B cell (primary cell): ENCODE measurements around the gene ICAM1. TPM values are rescaled to one million over a fixed set of nuclear protein-coding genes. Genes with fewer than 3 reads are reported as not detected.

Source experiments
- ATAC-seq: fragments of 200-7000 bp; cut with Tn5 transposase; one replicate; pipeline ENCODE4 v1.10.0; 2021; ENCODE audit warnings: low read depth, mild to moderate bottlenecking, moderate number of reproducible peaks, moderate library complexity
- CTCF ChIA-PET: fragments of 350-600 bp; sonication (Branson Sonifier 250); formaldehyde crosslinking; loops from one replicate; lab custom pipeline; 2021; ENCODE audit warnings: antibody characterized with exemption, inconsistent platforms; lab: Charles Lee
- POLR2A ChIA-PET: fragments of 350-600 bp; sonication (Branson Sonifier 250); formaldehyde crosslinking; loops from one replicate; lab custom pipeline; 2021; ENCODE audit warnings: antibody characterized with exemption; lab: Charles Lee
- DNase-seq: peaks from one replicate; pipeline ENCODE4 v3.0.0; 2013
- H2AFZ ChIP-seq: 2 replicates; pipeline ENCODE4 v1.6.1; 2012; ENCODE audit warnings: mild to moderate bottlenecking, low read depth, low read length; ENCODE audit not compliant: insufficient read depth, poor library complexity, severe bottlenecking
- H3K27ac ChIP-seq, 2 donors: 1 replicate in 1 of 2; 2 replicates in 1 of 2; pipeline ENCODE4 v1.5.1; 2012 to 2013; ENCODE audit warnings: low read length in 2 of 2, mild to moderate bottlenecking in 2 of 2, moderate library complexity in 1 of 2
- H3K27me3 ChIP-seq, 4 experiments: fragments of 200-600 bp in 1 of 4; sonication (generic) in 1 of 4; replicated peaks in 1 of 4; 1 replicate in 2 of 4; 2 replicates in 2 of 4; pipeline versions ENCODE4 v1.6.1 to v1.7.0; 2013 to 2016; ENCODE audit warnings: low read length in 3 of 4, mild to moderate bottlenecking in 2 of 4, mixed read lengths in 1 of 4, moderate library complexity in 1 of 4; ENCODE audit not compliant: insufficient read depth in 4 of 4, control insufficient read depth in 3 of 4; ENCODE audit errors: control extremely low read depth in 1 of 4
- H3K36me3 ChIP-seq, 2 experiments: replicated peaks in 1 of 2; 1 replicate in 1 of 2; 2 replicates in 1 of 2; pipeline versions ENCODE4 v1.6.1 to v1.7.1; 2013; ENCODE audit warnings: low read length in 1 of 2; ENCODE audit not compliant: insufficient read depth in 2 of 2, control insufficient read depth in 1 of 2; ENCODE audit errors: control extremely low read depth in 1 of 2, extremely low read depth in 1 of 2
- H3K4me1 ChIP-seq, 2 donors: fragments of 200-600 bp in 1 of 2; sonication (generic) in 1 of 2; 1 replicate in 1 of 2; 2 replicates in 1 of 2; pipeline versions ENCODE4 v1.5.1 to v1.6.1; 2013 to 2017; ENCODE audit warnings: low read length in 2 of 2; ENCODE audit not compliant: control insufficient read depth in 2 of 2, insufficient read depth in 2 of 2
- H3K4me2 ChIP-seq: replicated peaks from 2 replicates; pipeline ENCODE3; 2012; ENCODE audit warnings: mild to moderate bottlenecking, low read depth, low read length; ENCODE audit not compliant: poor library complexity, severe bottlenecking
- H3K4me3 ChIP-seq, 5 experiments: fragments of 200-600 bp in 1 of 5; sonication (generic) in 1 of 5; 1 replicate in 3 of 5; 2 replicates in 2 of 5; pipeline versions ENCODE4 v1.5.1 to v1.7.0; 2011 to 2016; ENCODE audit warnings: low read length in 4 of 5, mild to moderate bottlenecking in 4 of 5, low read depth in 2 of 5, control low read depth in 1 of 5, moderate library complexity in 1 of 5; ENCODE audit not compliant: insufficient read depth in 1 of 5; ENCODE audit errors: control extremely low read depth in 1 of 5, extremely low read depth in 1 of 5
- H3K79me2 ChIP-seq: fragments of 200-600 bp; sonication (generic); one replicate; pipeline ENCODE4 v1.6.0; 2016; ENCODE audit warnings: low read length; ENCODE audit not compliant: control insufficient read depth, insufficient read depth
- H3K9ac ChIP-seq: fragments of 200-600 bp; sonication (generic); 2 replicates; pipeline ENCODE4 v1.6.1; 2017; ENCODE audit warnings: mild to moderate bottlenecking, low read length, moderate library complexity
- H3K9me3 ChIP-seq, 3 donors: one replicate each; pipeline versions ENCODE4 v1.6.1 to v1.7.1; 2013; ENCODE audit warnings: low read length in 2 of 3; ENCODE audit not compliant: control insufficient read depth in 2 of 3, insufficient read depth in 1 of 3; ENCODE audit errors: control extremely low read depth in 1 of 3
- H4K20me1 ChIP-seq: 2 replicates; pipeline ENCODE4 v1.6.0; 2012; ENCODE audit warnings: mild to moderate bottlenecking, low read length; ENCODE audit not compliant: insufficient read depth, control insufficient read depth, poor library complexity, severe bottlenecking
- H3K27ac Mint-ChIP-seq: one replicate; pipeline ENCODE4 v1.8.0; 2021; ENCODE audit warnings: mixed read lengths
- H3K27me3 Mint-ChIP-seq: one replicate; pipeline ENCODE4 v1.8.0; 2021; ENCODE audit warnings: mixed read lengths
- H3K4me1 Mint-ChIP-seq: one replicate; pipeline ENCODE4 v1.8.0; 2021; ENCODE audit warnings: mixed read lengths
- H3K4me3 Mint-ChIP-seq: one replicate; pipeline ENCODE4 v1.8.0; 2021; ENCODE audit warnings: mixed read lengths
- H3K9me3 Mint-ChIP-seq: one replicate; pipeline ENCODE4 v1.8.0; 2022; ENCODE audit warnings: mixed read lengths; ENCODE audit not compliant: insufficient read depth
- EZH2 ChIP-seq: IDR thresholded peaks from 2 replicates; pipeline ENCODE4 v1.6.1; 2012; ENCODE audit warnings: borderline replicate concordance, low read depth, mild to moderate bottlenecking, moderate library complexity, low read length; ENCODE audit not compliant: insufficient read depth, poor library complexity, severe bottlenecking
- WGBS: methylation state at CpG from one replicate; pipeline ENCODE4 v1.1.5; 2013; ENCODE audit warnings: missing lambda C conversion rate; ENCODE audit not compliant: insufficient coverage; 5-methylcytosine and 5-hydroxymethylcytosine counted together
- intact Hi-C: fragments of 100-400 bp; cut with micrococcal nuclease; formaldehyde crosslinking; loops from one replicate; pipeline ENCODE4 v1.10.0; 2022
- polyA plus RNA-seq: library from polyadenylated mRNA; depleted of rRNA; stranded (reverse); fragments of >200 nt; gene quantifications from 2 replicates; pipeline ENCODE4 v1.2.3, GENCODE V29; 2012
- total RNA-seq, 2 donors: library from RNA; stranded (reverse); fragments of 120-200 nt in 1 of 2; gene quantifications; 1 replicate in 1 of 2; 2 replicates in 1 of 2; pipeline versions ENCODE4 v1.2.3 to v1.2.4, GENCODE V29; 2013 to 2022
- TF ChIP-seq, protein P1 (sequence below): fragments of 200-600 bp; IDR thresholded peaks from one replicate; pipeline ENCODE4 v1.8.0; 2022; ENCODE audit warnings: antibody characterized with exemption, mild to moderate bottlenecking

The ICAM1 gene
- total and polyA plus RNA-seq, 2 donors (not counting 1 experiment from before 2014, with no cell fraction given) = 7.3 to 11.9 TPM

DNA sequence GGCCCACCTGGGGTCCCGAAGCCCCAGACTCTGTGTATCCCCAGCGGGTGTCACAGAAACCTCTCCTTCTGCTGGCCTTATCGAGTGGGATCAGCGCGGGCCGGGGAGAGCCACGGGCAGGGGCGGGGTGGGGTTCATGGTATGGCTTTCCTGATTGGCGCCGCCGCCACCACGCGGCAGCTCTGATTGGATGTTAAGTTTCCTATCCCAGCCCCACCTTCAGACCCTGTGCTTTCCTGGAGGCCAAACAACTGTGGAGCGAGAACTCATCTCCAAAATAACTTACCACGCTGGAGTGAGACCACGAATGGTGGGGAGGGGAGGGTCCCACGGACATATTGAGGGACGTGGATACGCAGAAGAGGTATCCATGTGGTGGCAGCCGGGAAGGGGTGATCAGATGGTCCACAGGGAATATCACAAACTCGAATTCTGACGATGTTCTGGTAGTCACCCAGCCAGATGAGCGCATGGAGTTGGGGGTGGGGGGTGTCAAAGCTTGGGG lies 17.8 kb downstream of the ICAM1 start:
- peaks cover 34% of the 10 kb centered on the region for H3K27me3 Mint-ChIP-seq
- H3K4me3 ChIP-seq = peak overlapping the region in 4 of 5 experiments; percentile 22 to 63 (median 46)

More for the DNA sequence above, 17.8 kb downstream of the ICAM1 start:
- Mint-ChIP-seq H3K4me3 (peak overlapping the region; percentile 87), H3K27ac (no peak overlapping the region), H3K9me3 (no peaks in the 10 kb centered on the region), H3K4me1 (peaks cover 71% of the 10 kb centered on the region)
- Histone ChIP-seq H2AFZ (peak overlapping the region; percentile 61), H3K4me1 (peaks cover 78% of the 10 kb centered on the region in 2 donors), H3K79me2 (no peaks in the 10 kb centered on the region), H3K27me3 (peaks cover 0 to 69% (median 49%) of the 10 kb centered on the region in 4 experiments), H3K36me3 (peaks cover 2 to 25% of the 10 kb centered on the region in 2 experiments), H3K27ac (no peak overlapping the region), H3K4me2 (peak overlapping the region; percentile 96), H4K20me1 (peaks cover 29% of the 10 kb centered on the region), H3K9ac (peak overlapping the region; percentile 64), H3K9me3 (peaks cover 0 to 53% (median 0%) of the 10 kb centered on the region in 3 donors)
- ATAC-seq (no peak), DNase-seq (no peak)
- ChIA-PET CTCF (interaction anchor here (0.6 to 8.5 kb wide), 8 partner anchors 9 to 129 kb away, joined by 3 to 116 read pairs (median 4); partner anchors contain the start of genes ICAM1 and RAVER1), POLR2A (interaction anchor here (0.5 to 5.4 kb wide), 4 partner anchors 18 to 58 kb away, joined by 3 to 27 read pairs (median 3); partner anchors contain the start of gene ICAM1)
- intact Hi-C loops = no loop called here
- no peak for TF ChIP-seq EZH2
- TF ChIP-seq, protein P1, sequence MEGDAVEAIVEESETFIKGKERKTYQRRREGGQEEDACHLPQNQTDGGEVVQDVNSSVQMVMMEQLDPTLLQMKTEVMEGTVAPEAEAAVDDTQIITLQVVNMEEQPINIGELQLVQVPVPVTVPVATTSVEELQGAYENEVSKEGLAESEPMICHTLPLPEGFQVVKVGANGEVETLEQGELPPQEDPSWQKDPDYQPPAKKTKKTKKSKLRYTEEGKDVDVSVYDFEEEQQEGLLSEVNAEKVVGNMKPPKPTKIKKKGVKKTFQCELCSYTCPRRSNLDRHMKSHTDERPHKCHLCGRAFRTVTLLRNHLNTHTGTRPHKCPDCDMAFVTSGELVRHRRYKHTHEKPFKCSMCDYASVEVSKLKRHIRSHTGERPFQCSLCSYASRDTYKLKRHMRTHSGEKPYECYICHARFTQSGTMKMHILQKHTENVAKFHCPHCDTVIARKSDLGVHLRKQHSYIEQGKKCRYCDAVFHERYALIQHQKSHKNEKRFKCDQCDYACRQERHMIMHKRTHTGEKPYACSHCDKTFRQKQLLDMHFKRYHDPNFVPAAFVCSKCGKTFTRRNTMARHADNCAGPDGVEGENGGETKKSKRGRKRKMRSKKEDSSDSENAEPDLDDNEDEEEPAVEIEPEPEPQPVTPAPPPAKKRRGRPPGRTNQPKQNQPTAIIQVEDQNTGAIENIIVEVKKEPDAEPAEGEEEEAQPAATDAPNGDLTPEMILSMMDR = no peak
- under 1% methylated on average over 15 of the region's 23 CpGs for WGBS
